ENCODE measurements around the gene FOXC2. TPM values are rescaled to one million over a fixed set of nuclear protein-coding genes. Genes with fewer than 3 reads are reported as not detected.

Gene FOXC2
- total RNA-seq, 5 donors from 2014 or later (not counting 1 experiment from before 2014, with no cell fraction given), result not detected

GRCh38 chr16:86609115-86609514, 42.5 kb downstream of the FOXC2 start:
- no peaks in the 10 kb centered on the region for H3K36me3 Mint-ChIP-seq
- WGBS (ENCODE audit: insufficient coverage), result 93% methylated on average over 2 of the region's 6 CpGs
- peaks cover 13 to 18% of the 10 kb centered on the region in 2 donors for H3K27me3 Mint-ChIP-seq
- ATAC-seq (replicated peaks in 1 of 4) (no peak), DNase-seq (no peak)
- Histone ChIP-seq H3K4me1 (ENCODE audit: control insufficient read depth in 1 of 2, extremely low read depth in 1 of 2, insufficient read depth in 2 of 2, low read length in 2 of 2) (peaks cover 0 to 8% of the 10 kb centered on the region in 2 experiments), H3K36me3 (ENCODE audit: control insufficient read depth in 2 of 2, extremely low read depth in 1 of 2, insufficient read depth in 1 of 2, low read length in 1 of 2) (no peaks in the 10 kb centered on the region), H3K9me3 (no peaks in the 10 kb centered on the region), H3K27me3 (replicated peaks in 1 of 2; ENCODE audit: control insufficient read depth in 2 of 2, extremely low read depth in 1 of 2, insufficient read depth in 2 of 2, low read length in 1 of 2) (peaks cover 0 to 22% of the 10 kb centered on the region in 2 experiments), H3K27ac (ENCODE audit: low read length) (no peak overlapping the region), H3K4me3 (ENCODE audit: control insufficient read depth in 1 of 2, extremely low read depth in 1 of 2, low read length in 1 of 2) (no peak overlapping the region)
- H3K9me3 Mint-ChIP-seq, result no peaks in the 10 kb centered on the region
- no peak overlapping the region for H3K4me3 Mint-ChIP-seq
- peaks cover 11 to 13% (median 12%) of the 10 kb centered on the region in 3 donors for H3K4me1 Mint-ChIP-seq
- CTCF ChIA-PET, result no interaction called here
- no peak overlapping the region for H3K27ac Mint-ChIP-seq
- POLR2A ChIA-PET, result no interaction called here

- Histone ChIP-seq H3K4me3 (ENCODE audit: control insufficient read depth in 1 of 2, extremely low read depth in 1 of 2, low read length in 1 of 2) (no peak overlapping the region), H3K27me3 (replicated peaks in 1 of 2; ENCODE audit: control insufficient read depth in 2 of 2, extremely low read depth in 1 of 2, insufficient read depth in 2 of 2, low read length in 1 of 2) (peaks cover 0 to 18% of the 10 kb centered on the region in 2 experiments), H3K4me1 (ENCODE audit: control insufficient read depth in 1 of 2, extremely low read depth in 1 of 2, insufficient read depth in 2 of 2, low read length in 2 of 2) (peaks cover 0 to 3% of the 10 kb centered on the region in 2 experiments), H3K9me3 (no peaks in the 10 kb centered on the region), H3K36me3 (ENCODE audit: control insufficient read depth in 2 of 2, extremely low read depth in 1 of 2, insufficient read depth in 1 of 2, low read length in 1 of 2) (no peaks in the 10 kb centered on the region), H3K27ac (ENCODE audit: low read length) (no peak overlapping the region)
- CTCF ChIA-PET, result no interaction called here
- H3K27me3 Mint-ChIP-seq, result peaks cover 10 to 14% of the 10 kb centered on the region in 2 donors
- H3K4me3 Mint-ChIP-seq, result no peak overlapping the region
- POLR2A ChIA-PET, result no interaction called here
- no peak overlapping the region for H3K27ac Mint-ChIP-seq
- H3K4me1 Mint-ChIP-seq, result peaks cover 5 to 9% (median 7%) of the 10 kb centered on the region in 3 donors
- H3K9me3 Mint-ChIP-seq, result no peaks in the 10 kb centered on the region
- ATAC-seq (replicated peaks in 1 of 4) (no peak), DNase-seq (no peak)
- WGBS (ENCODE audit: insufficient coverage), result 67% methylated on average over 7 of the region's 10 CpGs
- no peaks in the 10 kb centered on the region for H3K36me3 Mint-ChIP-seq
Observed at GRCh38 chr16:86609661-86610060, 43.0 kb downstream of the FOXC2 start.

- Mint-ChIP-seq H3K4me3 (no peak overlapping the region), H3K4me1 (no peaks in the 10 kb centered on the region), H3K27ac (no peak overlapping the region), H3K27me3 (peaks cover 10 to 12% of the 10 kb centered on the region in 2 donors), H3K36me3 (no peaks in the 10 kb centered on the region), H3K9me3 (no peaks in the 10 kb centered on the region)
- no peak overlapping the region for H3K27ac ChIP-seq (ENCODE audit: low read length)
- H3K36me3 ChIP-seq (ENCODE audit: control insufficient read depth in 2 of 2, extremely low read depth in 1 of 2, insufficient read depth in 1 of 2, low read length in 1 of 2), result no peaks in the 10 kb centered on the region
- no peaks in the 10 kb centered on the region for H3K9me3 ChIP-seq
- no peak for DNase-seq
- ChIA-PET POLR2A (no interaction called here), CTCF (no interaction called here)
- H3K27me3 ChIP-seq (replicated peaks in 1 of 2; ENCODE audit: control insufficient read depth in 2 of 2, extremely low read depth in 1 of 2, insufficient read depth in 2 of 2, low read length in 1 of 2), result peaks cover 0 to 21% of the 10 kb centered on the region in 2 experiments
- H3K4me3 ChIP-seq (ENCODE audit: control insufficient read depth in 1 of 2, extremely low read depth in 1 of 2, low read length in 1 of 2), result no peak overlapping the region
- 69% methylated on average over 14 of the region's 18 CpGs for WGBS (ENCODE audit: insufficient coverage)
- H3K4me1 ChIP-seq (ENCODE audit: control insufficient read depth in 1 of 2, extremely low read depth in 1 of 2, insufficient read depth in 2 of 2, low read length in 2 of 2), result no peaks in the 10 kb centered on the region
- no peak for ATAC-seq (replicated peaks in 1 of 4)
Observed at GRCh38 chr16:86610779-86611524, 44.3 kb downstream of the FOXC2 start.

- H3K36me3 Mint-ChIP-seq, result no peaks in the 10 kb centered on the region
- ATAC-seq (replicated peaks in 1 of 4), result no peak
Observed at GRCh38 chr16:86611525-86611855, 44.9 kb downstream of the FOXC2 start.

GRCh38 chr16:86611941-86612340, 45.3 kb downstream of the FOXC2 start:
- Mint-ChIP-seq H3K36me3 (no peaks in the 10 kb centered on the region), H3K4me1 (no peaks in the 10 kb centered on the region), H3K27me3 (peaks cover 10 to 12% of the 10 kb centered on the region in 2 donors), H3K4me3 (no peak overlapping the region), H3K9me3 (no peaks in the 10 kb centered on the region), H3K27ac (no peak overlapping the region)
- WGBS (ENCODE audit: insufficient coverage), result no CpG with 5 or more reads among the region's 3 CpGs
- ATAC-seq (replicated peaks in 1 of 4), result no peak
- Histone ChIP-seq H3K4me3 (ENCODE audit: control insufficient read depth in 1 of 2, extremely low read depth in 1 of 2, low read length in 1 of 2) (no peak overlapping the region), H3K27me3 (replicated peaks in 1 of 2; ENCODE audit: control insufficient read depth in 2 of 2, extremely low read depth in 1 of 2, insufficient read depth in 2 of 2, low read length in 1 of 2) (peaks cover 0 to 21% of the 10 kb centered on the region in 2 experiments), H3K4me1 (ENCODE audit: control insufficient read depth in 1 of 2, extremely low read depth in 1 of 2, insufficient read depth in 2 of 2, low read length in 2 of 2) (no peaks in the 10 kb centered on the region), H3K9me3 (no peaks in the 10 kb centered on the region), H3K27ac (ENCODE audit: low read length) (no peak overlapping the region), H3K36me3 (ENCODE audit: control insufficient read depth in 2 of 2, extremely low read depth in 1 of 2, insufficient read depth in 1 of 2, low read length in 1 of 2) (no peaks in the 10 kb centered on the region)
- POLR2A ChIA-PET, result no interaction called here
- DNase-seq, result no peak
- CTCF ChIA-PET, result no interaction called here

More at GRCh38 chr16:86611525-86611855, 44.9 kb downstream of the FOXC2 start:
- peaks cover 0 to 21% of the 10 kb centered on the region in 2 experiments for H3K27me3 ChIP-seq (replicated peaks in 1 of 2; ENCODE audit: control insufficient read depth in 2 of 2, extremely low read depth in 1 of 2, insufficient read depth in 2 of 2, low read length in 1 of 2)
- peaks cover 10 to 12% of the 10 kb centered on the region in 2 donors for H3K27me3 Mint-ChIP-seq
- ChIA-PET POLR2A (no interaction called here), CTCF (no interaction called here)
- H3K4me1 ChIP-seq (ENCODE audit: control insufficient read depth in 1 of 2, extremely low read depth in 1 of 2, insufficient read depth in 2 of 2, low read length in 2 of 2), result no peaks in the 10 kb centered on the region
- DNase-seq, result no peak
- 87% methylated on average over 5 of the region's 7 CpGs for WGBS (ENCODE audit: insufficient coverage)
- no peaks in the 10 kb centered on the region for H3K9me3 Mint-ChIP-seq
- no peak overlapping the region for H3K4me3 ChIP-seq (ENCODE audit: control insufficient read depth in 1 of 2, extremely low read depth in 1 of 2, low read length in 1 of 2)
- H3K4me1 Mint-ChIP-seq, result no peaks in the 10 kb centered on the region
- H3K4me3 Mint-ChIP-seq, result no peak overlapping the region
- H3K9me3 ChIP-seq, result no peaks in the 10 kb centered on the region
- no peaks in the 10 kb centered on the region for H3K36me3 ChIP-seq (ENCODE audit: control insufficient read depth in 2 of 2, extremely low read depth in 1 of 2, insufficient read depth in 1 of 2, low read length in 1 of 2)
- H3K27ac Mint-ChIP-seq, result no peak overlapping the region
- no peak overlapping the region for H3K27ac ChIP-seq (ENCODE audit: low read length)

- DNase-seq (no peak), ATAC-seq (replicated peaks in 1 of 4) (no peak)
- Histone ChIP-seq H3K4me3 (ENCODE audit: control insufficient read depth in 1 of 2, extremely low read depth in 1 of 2, low read length in 1 of 2) (no peak overlapping the region), H3K4me1 (ENCODE audit: control insufficient read depth in 1 of 2, extremely low read depth in 1 of 2, insufficient read depth in 2 of 2, low read length in 2 of 2) (no peaks in the 10 kb centered on the region), H3K36me3 (ENCODE audit: control insufficient read depth in 2 of 2, extremely low read depth in 1 of 2, insufficient read depth in 1 of 2, low read length in 1 of 2) (no peaks in the 10 kb centered on the region), H3K27ac (ENCODE audit: low read length) (no peak overlapping the region), H3K27me3 (replicated peaks in 1 of 2; ENCODE audit: control insufficient read depth in 2 of 2, extremely low read depth in 1 of 2, insufficient read depth in 2 of 2, low read length in 1 of 2) (peaks cover 0 to 27% of the 10 kb centered on the region in 2 experiments), H3K9me3 (no peaks in the 10 kb centered on the region)
- Mint-ChIP-seq H3K36me3 (no peaks in the 10 kb centered on the region), H3K27me3 (peaks cover 7 to 10% of the 10 kb centered on the region in 2 donors), H3K9me3 (no peaks in the 10 kb centered on the region), H3K4me1 (no peaks in the 10 kb centered on the region), H3K4me3 (no peak overlapping the region), H3K27ac (no peak overlapping the region)
- 100% methylated on average over 2 of the region's 5 CpGs for WGBS (ENCODE audit: insufficient coverage)
- ChIA-PET POLR2A (no interaction called here), CTCF (no interaction called here)
Observed at GRCh38 chr16:86614699-86615098, 48.1 kb downstream of the FOXC2 start.
